H1 (cell line): ENCODE results near the gene GTF2A2.

ENCODE experiments used
- CHD2 ChIP-seq: IDR thresholded peaks from 2 replicates; pipeline ENCODE4 v1.6.1; 2012; ENCODE audit warnings: low read length, improper control_type of control experiment
- HDAC2 ChIP-seq, 2 experiments: fragments of 300-600 bp in 1 of 2; sonication (generic) in 1 of 2; IDR thresholded peaks; 2 replicates each; pipeline ENCODE4 v1.6.1; 2011 to 2012; ENCODE audit warnings: low read depth in 2 of 2, low read length in 2 of 2, mild to moderate bottlenecking in 2 of 2, moderate library complexity in 2 of 2, borderline replicate concordance in 1 of 2, inconsistent platforms in 1 of 2
- JUN ChIP-seq: IDR thresholded peaks from 2 replicates; pipeline ENCODE4 v1.6.1; 2011; ENCODE audit warnings: low read depth, mild to moderate bottlenecking, improper control_type of control experiment, low read length
- POLR2A ChIP-seq, 2 experiments: IDR thresholded peaks; 1 replicate in 1 of 2; 2 replicates in 1 of 2; pipeline ENCODE4 v1.6.1; 2011; ENCODE audit warnings: low read depth in 2 of 2, low read length in 2 of 2, mild to moderate bottlenecking in 2 of 2; ENCODE audit errors: control extremely low read depth in 1 of 2
- TAF1 ChIP-seq: IDR thresholded peaks from 2 replicates; pipeline ENCODE4 v1.6.1; 2011; ENCODE audit warnings: mild to moderate bottlenecking, low read depth, low read length
- ZNF274 ChIP-seq: IDR thresholded peaks from 2 replicates; pipeline ENCODE4 v1.7.0; 2012; ENCODE audit warnings: low read length, borderline replicate concordance; ENCODE audit errors: extremely low read depth
- TF ChIP-seq, protein P1 (sequence below), 3 experiments: IDR thresholded peaks; 1 replicate in 2 of 3; 2 replicates in 1 of 3; pipeline versions ENCODE4 v1.5.1 to v1.6.1; 2011; ENCODE audit warnings: low read length in 3 of 3, mild to moderate bottlenecking in 3 of 3, inconsistent platforms in 2 of 3, low read depth in 1 of 3, moderate library complexity in 1 of 3; ENCODE audit not compliant: insufficient read depth in 1 of 3; ENCODE audit errors: control extremely low read depth in 1 of 3

DNA sequence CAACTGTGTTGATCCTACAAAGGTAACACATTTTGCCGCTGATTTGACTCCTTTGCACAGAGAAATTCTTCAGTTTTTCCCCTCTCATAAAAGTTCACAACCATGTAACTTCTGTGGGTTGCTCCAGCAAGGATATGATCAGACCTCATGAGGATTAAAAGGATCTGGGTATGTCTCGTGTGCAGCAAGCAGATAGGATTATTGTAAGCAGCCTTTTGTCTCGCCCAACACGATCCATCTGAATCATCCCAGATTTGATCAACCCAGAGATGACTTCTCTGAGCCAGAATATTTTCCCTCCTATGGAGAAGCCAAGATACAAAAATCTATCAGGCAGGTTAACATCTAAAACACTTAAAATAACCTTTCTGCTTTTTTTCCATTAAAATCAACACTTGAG lies 44.6 kb upstream of the GTF2A2 start:
- TF ChIP-seq, protein P1, sequence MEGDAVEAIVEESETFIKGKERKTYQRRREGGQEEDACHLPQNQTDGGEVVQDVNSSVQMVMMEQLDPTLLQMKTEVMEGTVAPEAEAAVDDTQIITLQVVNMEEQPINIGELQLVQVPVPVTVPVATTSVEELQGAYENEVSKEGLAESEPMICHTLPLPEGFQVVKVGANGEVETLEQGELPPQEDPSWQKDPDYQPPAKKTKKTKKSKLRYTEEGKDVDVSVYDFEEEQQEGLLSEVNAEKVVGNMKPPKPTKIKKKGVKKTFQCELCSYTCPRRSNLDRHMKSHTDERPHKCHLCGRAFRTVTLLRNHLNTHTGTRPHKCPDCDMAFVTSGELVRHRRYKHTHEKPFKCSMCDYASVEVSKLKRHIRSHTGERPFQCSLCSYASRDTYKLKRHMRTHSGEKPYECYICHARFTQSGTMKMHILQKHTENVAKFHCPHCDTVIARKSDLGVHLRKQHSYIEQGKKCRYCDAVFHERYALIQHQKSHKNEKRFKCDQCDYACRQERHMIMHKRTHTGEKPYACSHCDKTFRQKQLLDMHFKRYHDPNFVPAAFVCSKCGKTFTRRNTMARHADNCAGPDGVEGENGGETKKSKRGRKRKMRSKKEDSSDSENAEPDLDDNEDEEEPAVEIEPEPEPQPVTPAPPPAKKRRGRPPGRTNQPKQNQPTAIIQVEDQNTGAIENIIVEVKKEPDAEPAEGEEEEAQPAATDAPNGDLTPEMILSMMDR (IDR thresholded peaks at IDR 0.05; ENCODE audit: control extremely low read depth in 1 of 3, insufficient read depth in 1 of 3, low read depth in 1 of 3, low read length in 3 of 3): no peak
- TF ChIP-seq HDAC2 (IDR thresholded peaks at IDR 0.05; ENCODE audit: borderline replicate concordance in 1 of 2, low read depth in 2 of 2, low read length in 2 of 2) (no peak), ZNF274 (no peak), TAF1 (no peak), POLR2A (IDR thresholded peaks at IDR 0.05; ENCODE audit: control extremely low read depth in 1 of 2, low read depth in 2 of 2, low read length in 2 of 2) (no peak), JUN (no peak), CHD2 (no peak)
